ENCODE results near the gene PAM.
"Not testable (repeated sequence)": the region's sequence is repeated elsewhere in the genome, so short reads cannot be mapped to it uniquely, and the experiment has no call there.

The PAM gene

GRCh38 chr5:102753889-102754766 is 977 bp upstream of the PAM start:
- DNase-seq, result no peak

- peak; percentile 73 for DNase-seq
These were observed 724 bp downstream of the PAM start for GRCh38 chr5:102755686-102756371.

GRCh38 chr5:102758576-102758975 is 3.5 kb downstream of the PAM start:
- DNase-seq, result peak; percentile 31

- no peak for DNase-seq
These were observed 4.2 kb downstream of the PAM start for GRCh38 chr5:102759289-102759688.

- DNase-seq, result no peak
These were observed 4.6 kb downstream of the PAM start for GRCh38 chr5:102759700-102760099.

GRCh38 chr5:102760815-102761214 is 5.7 kb downstream of the PAM start:
- no peak for DNase-seq

- DNase-seq, result peak; percentile 35
These were observed 7.0 kb downstream of the PAM start for GRCh38 chr5:102762095-102762534.

- no peak for DNase-seq
These were observed 7.6 kb downstream of the PAM start for GRCh38 chr5:102762562-102763227.

GRCh38 chr5:102763734-102764133 is 8.6 kb downstream of the PAM start:
- no peak for DNase-seq

GRCh38 chr5:102764381-102765004 is 9.4 kb downstream of the PAM start:
- no peak for DNase-seq

- DNase-seq, result no peak
These were observed 10.2 kb downstream of the PAM start for GRCh38 chr5:102765350-102765749.

GRCh38 chr5:102766295-102767090 is 11.4 kb downstream of the PAM start:
- no peak for DNase-seq

GRCh38 chr5:102767862-102768261 is 12.8 kb downstream of the PAM start:
- DNase-seq, result no peak

- no peak for DNase-seq
These were observed 15.7 kb downstream of the PAM start for GRCh38 chr5:102770803-102771202.

GRCh38 chr5:102771435-102771834 is 16.3 kb downstream of the PAM start:
- DNase-seq, result no peak

GRCh38 chr5:102772273-102772672 is 17.2 kb downstream of the PAM start:
- DNase-seq, result no peak

- no peak for DNase-seq
These were observed 18.0 kb downstream of the PAM start for GRCh38 chr5:102773133-102773532.

GRCh38 chr5:102775756-102776155 is 20.7 kb downstream of the PAM start:
- DNase-seq, result not testable (repeated sequence)

- DNase-seq, result no peak
These were observed 22.0 kb downstream of the PAM start for GRCh38 chr5:102777099-102777498.

GRCh38 chr5:102778478-102778877 is 23.4 kb downstream of the PAM start:
- DNase-seq, result peak; percentile 41

- no peak for DNase-seq
These were observed 26.3 kb downstream of the PAM start for GRCh38 chr5:102781359-102781758.

GRCh38 chr5:102781786-102782185 is 26.7 kb downstream of the PAM start:
- DNase-seq, result no peak
